ENCODE data around the gene HIC1.

The HIC1 gene

GRCh38 chr17:2034806-2035540 is 19.9 kb upstream of the HIC1 start:
- no peak for TF ChIP-seq CTCF (IDR thresholded peaks at IDR 0.05; ENCODE audit: low read depth, low read length)
- no peak for DNase-seq
- peaks cover 25% of the 10 kb centered on the region for H3K36me3 ChIP-seq
- no peaks in the 10 kb centered on the region for H3K27me3 ChIP-seq (ENCODE audit: insufficient read depth, low read depth, severe bottlenecking)
- H3K4me3 ChIP-seq (ENCODE audit: low read depth, low read length) = no peak overlapping the region
- no peak overlapping the region for H3K27ac ChIP-seq
- no peaks in the 10 kb centered on the region for H3K9me3 ChIP-seq (ENCODE audit: severe bottlenecking)

GRCh38 chr17:2035541-2036488 is 19.1 kb upstream of the HIC1 start:
- Histone ChIP-seq H3K27ac (no peak overlapping the region), H3K36me3 (peaks cover 28% of the 10 kb centered on the region), H3K27me3 (ENCODE audit: insufficient read depth, low read depth, severe bottlenecking) (no peaks in the 10 kb centered on the region), H3K4me3 (ENCODE audit: low read depth, low read length) (no peak overlapping the region), H3K9me3 (ENCODE audit: severe bottlenecking) (no peaks in the 10 kb centered on the region)
- no peak for DNase-seq
- TF ChIP-seq CTCF (IDR thresholded peaks at IDR 0.05; ENCODE audit: low read depth, low read length) = no peak

- Histone ChIP-seq H3K9me3 (ENCODE audit: severe bottlenecking) (no peaks in the 10 kb centered on the region), H3K27me3 (ENCODE audit: insufficient read depth, low read depth, severe bottlenecking) (no peaks in the 10 kb centered on the region), H3K36me3 (peaks cover 28% of the 10 kb centered on the region), H3K27ac (no peak overlapping the region), H3K4me3 (ENCODE audit: low read depth, low read length) (no peak overlapping the region)
- no peak for TF ChIP-seq CTCF (IDR thresholded peaks at IDR 0.05; ENCODE audit: low read depth, low read length)
- DNase-seq = no peak
These were observed 17.7 kb upstream of the HIC1 start for GRCh38 chr17:2037155-2037554.

- peaks cover 53% of the 10 kb centered on the region for H3K36me3 ChIP-seq
- H3K4me3 ChIP-seq (ENCODE audit: low read depth, low read length) = no peak overlapping the region
- DNase-seq = peak; percentile 42
- H3K27me3 ChIP-seq (ENCODE audit: insufficient read depth, low read depth, severe bottlenecking) = no peaks in the 10 kb centered on the region
- TF ChIP-seq CTCF (IDR thresholded peaks at IDR 0.05; ENCODE audit: low read depth, low read length) = no peak
- no peaks in the 10 kb centered on the region for H3K9me3 ChIP-seq (ENCODE audit: severe bottlenecking)
- peak overlapping the region; percentile 99 for H3K27ac ChIP-seq
These were observed 14.6 kb upstream of the HIC1 start for GRCh38 chr17:2040219-2040827.

GRCh38 chr17:2040942-2041560 is 13.9 kb upstream of the HIC1 start:
- H3K9me3 ChIP-seq (ENCODE audit: severe bottlenecking) = no peaks in the 10 kb centered on the region
- H3K27ac ChIP-seq = peak overlapping the region; percentile 99
- H3K27me3 ChIP-seq (ENCODE audit: insufficient read depth, low read depth, severe bottlenecking) = no peaks in the 10 kb centered on the region
- H3K36me3 ChIP-seq = peaks cover 53% of the 10 kb centered on the region
- no peak for TF ChIP-seq CTCF (IDR thresholded peaks at IDR 0.05; ENCODE audit: low read depth, low read length)
- DNase-seq = peak; percentile 90
- H3K4me3 ChIP-seq (ENCODE audit: low read depth, low read length) = peak overlapping the region; percentile 67

Measured in WERI-Rb-1 (cell line).